ENCODE data around the gene DNAJB9.

DNA sequence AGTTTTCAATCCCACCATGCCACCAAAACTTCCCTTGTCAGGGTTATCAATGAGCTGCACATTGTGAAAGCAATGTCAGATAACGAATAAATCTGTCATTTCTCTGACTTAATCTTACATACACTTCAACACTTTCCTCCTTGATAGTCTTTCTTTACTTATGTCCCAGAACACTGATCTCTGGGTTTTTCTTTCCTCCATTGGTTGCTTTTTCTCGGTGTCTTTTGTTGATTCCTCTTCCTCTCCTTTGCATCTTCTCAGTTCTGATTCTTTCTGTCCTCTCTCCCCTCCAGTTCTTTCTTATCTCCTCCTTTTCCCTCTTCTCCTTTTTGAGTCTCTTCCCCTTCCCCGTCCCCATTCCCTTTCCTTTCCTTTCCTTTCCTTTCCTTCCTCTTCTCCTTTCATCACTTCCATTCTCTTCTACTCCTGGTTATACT, 16.6 kb downstream of the DNAJB9 start:
- TF ChIP-seq, protein P1, sequence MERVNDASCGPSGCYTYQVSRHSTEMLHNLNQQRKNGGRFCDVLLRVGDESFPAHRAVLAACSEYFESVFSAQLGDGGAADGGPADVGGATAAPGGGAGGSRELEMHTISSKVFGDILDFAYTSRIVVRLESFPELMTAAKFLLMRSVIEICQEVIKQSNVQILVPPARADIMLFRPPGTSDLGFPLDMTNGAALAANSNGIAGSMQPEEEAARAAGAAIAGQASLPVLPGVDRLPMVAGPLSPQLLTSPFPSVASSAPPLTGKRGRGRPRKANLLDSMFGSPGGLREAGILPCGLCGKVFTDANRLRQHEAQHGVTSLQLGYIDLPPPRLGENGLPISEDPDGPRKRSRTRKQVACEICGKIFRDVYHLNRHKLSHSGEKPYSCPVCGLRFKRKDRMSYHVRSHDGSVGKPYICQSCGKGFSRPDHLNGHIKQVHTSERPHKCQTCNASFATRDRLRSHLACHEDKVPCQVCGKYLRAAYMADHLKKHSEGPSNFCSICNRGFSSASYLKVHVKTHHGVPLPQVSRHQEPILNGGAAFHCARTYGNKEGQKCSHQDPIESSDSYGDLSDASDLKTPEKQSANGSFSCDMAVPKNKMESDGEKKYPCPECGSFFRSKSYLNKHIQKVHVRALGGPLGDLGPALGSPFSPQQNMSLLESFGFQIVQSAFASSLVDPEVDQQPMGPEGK (CRISPR knock-in tag; IDR thresholded peaks at IDR 0.05; ENCODE audit: borderline replicate concordance): no peak
- no peak for TF ChIP-seq TCF4 (CRISPR knock-in tag; IDR thresholded peaks at IDR 0.05; ENCODE audit: borderline replicate concordance)
- no peak for TF ChIP-seq ZFP3 (CRISPR knock-in tag; IDR thresholded peaks at IDR 0.05)
- TF ChIP-seq ZC3H10 (CRISPR knock-in tag; IDR thresholded peaks at IDR 0.05): no peak
- TF ChIP-seq ARNTL (CRISPR knock-in tag; IDR thresholded peaks at IDR 0.05; ENCODE audit: borderline replicate concordance, low read depth): no peak
- no peak for TF ChIP-seq RARB (CRISPR knock-in tag; IDR thresholded peaks at IDR 0.05)
- TF ChIP-seq ISL1 (CRISPR knock-in tag; IDR thresholded peaks at IDR 0.05): no peak
- TF ChIP-seq SNAI2 (CRISPR knock-in tag; IDR thresholded peaks at IDR 0.05): no peak
- TF ChIP-seq, protein P2, sequence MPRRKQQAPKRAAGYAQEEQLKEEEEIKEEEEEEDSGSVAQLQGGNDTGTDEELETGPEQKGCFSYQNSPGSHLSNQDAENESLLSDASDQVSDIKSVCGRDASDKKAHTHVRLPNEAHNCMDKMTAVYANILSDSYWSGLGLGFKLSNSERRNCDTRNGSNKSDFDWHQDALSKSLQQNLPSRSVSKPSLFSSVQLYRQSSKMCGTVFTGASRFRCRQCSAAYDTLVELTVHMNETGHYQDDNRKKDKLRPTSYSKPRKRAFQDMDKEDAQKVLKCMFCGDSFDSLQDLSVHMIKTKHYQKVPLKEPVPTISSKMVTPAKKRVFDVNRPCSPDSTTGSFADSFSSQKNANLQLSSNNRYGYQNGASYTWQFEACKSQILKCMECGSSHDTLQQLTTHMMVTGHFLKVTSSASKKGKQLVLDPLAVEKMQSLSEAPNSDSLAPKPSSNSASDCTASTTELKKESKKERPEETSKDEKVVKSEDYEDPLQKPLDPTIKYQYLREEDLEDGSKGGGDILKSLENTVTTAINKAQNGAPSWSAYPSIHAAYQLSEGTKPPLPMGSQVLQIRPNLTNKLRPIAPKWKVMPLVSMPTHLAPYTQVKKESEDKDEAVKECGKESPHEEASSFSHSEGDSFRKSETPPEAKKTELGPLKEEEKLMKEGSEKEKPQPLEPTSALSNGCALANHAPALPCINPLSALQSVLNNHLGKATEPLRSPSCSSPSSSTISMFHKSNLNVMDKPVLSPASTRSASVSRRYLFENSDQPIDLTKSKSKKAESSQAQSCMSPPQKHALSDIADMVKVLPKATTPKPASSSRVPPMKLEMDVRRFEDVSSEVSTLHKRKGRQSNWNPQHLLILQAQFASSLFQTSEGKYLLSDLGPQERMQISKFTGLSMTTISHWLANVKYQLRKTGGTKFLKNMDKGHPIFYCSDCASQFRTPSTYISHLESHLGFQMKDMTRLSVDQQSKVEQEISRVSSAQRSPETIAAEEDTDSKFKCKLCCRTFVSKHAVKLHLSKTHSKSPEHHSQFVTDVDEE (CRISPR knock-in tag; IDR thresholded peaks at IDR 0.05): no peak
- TF ChIP-seq TOX (CRISPR knock-in tag; IDR thresholded peaks at IDR 0.05; ENCODE audit: borderline replicate concordance): no peak
- no peak for TF ChIP-seq BACH2 (CRISPR knock-in tag; IDR thresholded peaks at IDR 0.05; ENCODE audit: borderline replicate concordance)
